Endothelial cell of umbilical vein (primary cell): ENCODE measurements around the gene ATAD1. TPM values are rescaled to one million over a fixed set of nuclear protein-coding genes. Genes with fewer than 3 reads are reported as not detected.
A peak's percentile ranks its signal among the peaks of the same experiment; 100 is the strongest.

Source experiments
- BruUV-seq: library from RNA; stranded (reverse); fragments of 400-500 nt; replicated peaks from 2 replicates; lab custom pipeline; 2021; lab: Mats Ljungman, UMichigan
- CTCF ChIA-PET: fragments of 300-600, 350-600 bp; sonication (Branson Sonifier 250); formaldehyde crosslinking; loops from one replicate; lab custom pipeline; 2021; ENCODE audit warnings: antibody characterized with exemption, inconsistent platforms; lab: Charles Lee
- POLR2A ChIA-PET: fragments of 300-600, 350-600 bp; sonication (Branson Sonifier 250); formaldehyde crosslinking; loops from one replicate; lab custom pipeline; 2021; ENCODE audit warnings: antibody characterized with exemption, inconsistent platforms; lab: Charles Lee
- DNase-seq: peaks from one replicate; pipeline ENCODE4 v3.0.0-alpha.2; 2011; ENCODE audit warnings: low read depth, low spot score
- FAIRE-seq: peaks from 2 replicates; lab custom pipeline; 2011; peaks lifted over from hg19 to GRCh38; lab: Jason Lieb, UNC
- H2AFZ ChIP-seq: 2 replicates; pipeline ENCODE4 v1.6.0; 2012; ENCODE audit warnings: low read depth, low read length, control low read depth, inconsistent platforms
- H3K27ac ChIP-seq: 2 replicates; pipeline ENCODE4 v1.5.1; 2011; ENCODE audit warnings: low read depth, mild to moderate bottlenecking, control low read depth, low read length, moderate library complexity; ENCODE audit not compliant: insufficient read depth
- H3K27me3 ChIP-seq, 2 experiments: 2 replicates each; pipeline versions ENCODE4 v1.6.0 to v1.6.1; 2011; ENCODE audit warnings: low read length in 2 of 2, mixed read lengths in 1 of 2; ENCODE audit not compliant: control insufficient read depth in 2 of 2, insufficient read depth in 2 of 2
- H3K36me3 ChIP-seq, 2 experiments: 2 replicates in 1 of 2; 3 replicates in 1 of 2; pipeline ENCODE4 v1.5.1; 2011; ENCODE audit warnings: low read length in 2 of 2, mild to moderate bottlenecking in 1 of 2, moderate library complexity in 1 of 2; ENCODE audit not compliant: control insufficient read depth in 2 of 2, insufficient read depth in 2 of 2; ENCODE audit errors: extremely low read depth in 1 of 2
- H3K4me1 ChIP-seq: 3 replicates; pipeline ENCODE4 v1.5.1; 2011; ENCODE audit warnings: mild to moderate bottlenecking, low read length; ENCODE audit not compliant: control insufficient read depth, insufficient read depth; ENCODE audit errors: extremely low read depth
- H3K4me2 ChIP-seq: 2 replicates; pipeline ENCODE4 v1.6.1; 2011; ENCODE audit warnings: low read length, control low read depth, mixed read lengths; ENCODE audit not compliant: insufficient read depth
- H3K4me3 ChIP-seq, 3 experiments: fragments of 200-600 bp in 1 of 3; sonication (generic), shearing (Covaris generic) in 1 of 3; replicated peaks in 1 of 3; 2 replicates each; pipeline ENCODE4 v1.5.1; 2011 to 2016; ENCODE audit warnings: control low read depth in 3 of 3, low read length in 3 of 3, mild to moderate bottlenecking in 2 of 3, inconsistent platforms in 1 of 3, low read depth in 1 of 3, moderate library complexity in 1 of 3; ENCODE audit not compliant: insufficient read depth in 1 of 3
- H3K79me2 ChIP-seq: 2 replicates; pipeline ENCODE4 v1.6.0; 2012; ENCODE audit warnings: low read length, inconsistent platforms; ENCODE audit not compliant: control insufficient read depth, insufficient read depth
- H3K9ac ChIP-seq: replicated peaks from 2 replicates; pipeline ENCODE3; 2011; ENCODE audit warnings: low read length, control low read depth; ENCODE audit not compliant: insufficient read depth; ENCODE audit errors: extremely low read depth
- H3K9me1 ChIP-seq: replicated peaks from 3 replicates; pipeline ENCODE4 v1.6.0; 2011; ENCODE audit warnings: mild to moderate bottlenecking, low read length; ENCODE audit not compliant: control insufficient read depth, insufficient read depth; ENCODE audit errors: extremely low read depth
- H3K9me3 ChIP-seq: replicated peaks from 2 replicates; pipeline ENCODE4 v1.5.1; 2012; ENCODE audit warnings: low read length, inconsistent platforms; ENCODE audit not compliant: control insufficient read depth, insufficient read depth
- H4K20me1 ChIP-seq: replicated peaks from 2 replicates; pipeline ENCODE3; 2011; ENCODE audit warnings: mild to moderate bottlenecking, low read length; ENCODE audit not compliant: control insufficient read depth, insufficient read depth; ENCODE audit errors: extremely low read depth
- CTCF ChIP-seq, 2 donors: IDR thresholded peaks; 1 replicate in 1 of 2; 2 replicates in 1 of 2; pipeline ENCODE4 v1.5.1; 2011; ENCODE audit warnings: low read length in 2 of 2, mild to moderate bottlenecking in 2 of 2, moderate library complexity in 2 of 2, control low read depth in 1 of 2, inconsistent platforms in 1 of 2, low read depth in 1 of 2; ENCODE audit not compliant: insufficient read depth in 1 of 2; ENCODE audit errors: extremely low read depth in 1 of 2
- EZH2 ChIP-seq: IDR thresholded peaks from 2 replicates; pipeline ENCODE4 v1.6.1; 2012; ENCODE audit warnings: borderline replicate concordance, low read depth, mild to moderate bottlenecking, moderate library complexity, low read length, inconsistent platforms; ENCODE audit not compliant: severe bottlenecking
- FOS ChIP-seq: IDR thresholded peaks from 2 replicates; pipeline ENCODE4 v1.6.1; 2011; ENCODE audit warnings: mild to moderate bottlenecking, low read length, moderate library complexity, borderline replicate concordance; ENCODE audit not compliant: insufficient read depth
- GATA2 ChIP-seq: IDR thresholded peaks from 2 replicates; pipeline ENCODE4 v1.7.0; 2011; ENCODE audit warnings: low read depth, mild to moderate bottlenecking, moderate library complexity, mixed read lengths, low read length; ENCODE audit not compliant: insufficient read length, insufficient read depth
- JUN ChIP-seq: IDR thresholded peaks from 2 replicates; pipeline ENCODE4 v1.6.1; 2011; ENCODE audit warnings: borderline replicate concordance, low read depth; ENCODE audit not compliant: insufficient read length, insufficient read depth
- MAX ChIP-seq: IDR thresholded peaks from 2 replicates; pipeline ENCODE4 v1.6.1; 2011; ENCODE audit not compliant: insufficient read depth, insufficient read length
- MYC ChIP-seq: IDR thresholded peaks from one replicate; pipeline ENCODE4 v1.6.1; 2011; ENCODE audit warnings: mild to moderate bottlenecking, low read depth, low read length
- POLR2A ChIP-seq: IDR thresholded peaks from 2 replicates; pipeline ENCODE4 v1.6.1; 2012; ENCODE audit warnings: low read depth, mild to moderate bottlenecking, control low read depth, low read length
- POLR2AphosphoS5 ChIP-seq: IDR thresholded peaks from 2 replicates; pipeline ENCODE4 v1.6.1; 2012; ENCODE audit warnings: low read depth, mild to moderate bottlenecking, control low read depth, low read length, moderate library complexity; ENCODE audit not compliant: insufficient read depth
- dilution Hi-C: fragments of 300-500 bp; cut with MboI; formaldehyde crosslinking; loops from one replicate; pipeline ENCODE4 v1.15.0; 2019; ENCODE audit warnings: low sequenced_read_pairs; ENCODE audit not compliant: extremely low pct_ligation_motif_present
- intact Hi-C: fragments of 100-400 bp; cut with micrococcal nuclease; formaldehyde crosslinking; loops from one replicate; pipeline ENCODE4 v1.10.0; 2022
- polyA plus RNA-seq, 4 experiments: library from polyadenylated mRNA; depleted of rRNA in 3 of 4; stranded (reverse) in 3 of 4; unstranded in 1 of 4; fragments of >200 nt; gene quantifications; 2 replicates each; pipeline versions ENCODE4 v1.2.1 to v1.2.3, GENCODE V29; 2011 to 2012; ENCODE audit warnings: missing spikeins in 1 of 4
- total RNA-seq: library from RNA; stranded (reverse); gene quantifications from 2 replicates; pipeline ENCODE4 v1.2.3, GENCODE V29; 2021

ATAD1 gene
- total and polyA plus RNA-seq, 2 donors (not counting 3 experiments of a cell fraction or from before 2014, with no cell fraction given): 5.2 to 25.8 TPM

- dilution Hi-C loops: no loop called here
Measured at GRCh38 chr10:87757685-87758084, 60.3 kb downstream of the ATAD1 start.

GRCh38 chr10:87753995-87754866, 63.8 kb downstream of the ATAD1 start:
- TSS peak; percentile 9 for BruUV-seq
- no peak overlapping the region for H3K27ac ChIP-seq
- H3K4me1 ChIP-seq: peaks cover 7% of the 10 kb centered on the region
- TF ChIP-seq GATA2: no peak
- no peak for TF ChIP-seq JUN
- TF ChIP-seq EZH2: no peak
- TF ChIP-seq FOS: no peak
- TF ChIP-seq POLR2AphosphoS5: no peak
- no peak for TF ChIP-seq CTCF (IDR thresholded peaks at IDR 0.05; ENCODE audit: extremely low read depth in 1 of 2, insufficient read depth in 1 of 2, low read depth in 1 of 2, low read length in 2 of 2)
- TF ChIP-seq MYC: no peak
- no peak for TF ChIP-seq POLR2A
- TF ChIP-seq MAX: no peak
- no peaks in the 10 kb centered on the region for H3K9me3 ChIP-seq
- H3K79me2 ChIP-seq: no peaks in the 10 kb centered on the region
- ChIA-PET POLR2A (no interaction called here), CTCF (interaction anchor here (1.1 kb wide), 1 partner anchor 19 kb away, joined by 3 read pairs; no protein-coding TSS in a partner anchor)
- no peak overlapping the region for H3K4me3 ChIP-seq
- intact Hi-C loops: no loop called here
- H3K36me3 ChIP-seq: peaks cover 0 to 2% of the 10 kb centered on the region in 2 experiments
- H3K4me2 ChIP-seq: no peak overlapping the region
- no peak for DNase-seq
- H3K9me1 ChIP-seq: no peaks in the 10 kb centered on the region
- no peaks in the 10 kb centered on the region for H4K20me1 ChIP-seq
- H3K27me3 ChIP-seq: no peaks in the 10 kb centered on the region
- no peak overlapping the region for H2AFZ ChIP-seq
- no peak for FAIRE-seq
- H3K9ac ChIP-seq: no peak overlapping the region
- dilution Hi-C loops: no loop called here

More at GRCh38 chr10:87757685-87758084, 60.3 kb downstream of the ATAD1 start:
- Histone ChIP-seq H3K4me3 (no peak overlapping the region), H3K27me3 (no peaks in the 10 kb centered on the region), H3K4me1 (peaks cover 32% of the 10 kb centered on the region), H3K79me2 (no peaks in the 10 kb centered on the region), H3K27ac (no peak overlapping the region), H3K9ac (no peak overlapping the region), H3K4me2 (no peak overlapping the region), H4K20me1 (no peaks in the 10 kb centered on the region), H2AFZ (no peak overlapping the region), H3K36me3 (peaks cover 0 to 2% of the 10 kb centered on the region in 2 experiments), H3K9me3 (no peaks in the 10 kb centered on the region), H3K9me1 (peaks cover 2% of the 10 kb centered on the region)
- CTCF ChIA-PET: interaction anchor here (0.5 to 1.2 kb wide), 3 partner anchors 18 to 1250 kb away, joined by 3 to 5 read pairs (median 3); no protein-coding TSS in a partner anchor
- no peak for DNase-seq
- no peak for TF ChIP-seq POLR2A
- TF ChIP-seq FOS: no peak
- TF ChIP-seq MYC: no peak
- TF ChIP-seq GATA2: no peak
- POLR2A ChIA-PET: no interaction called here
- intact Hi-C loops: no loop called here
- no TSS peak for BruUV-seq
- FAIRE-seq: no peak
